Measurements from ENCODE around the gene GARRE1.

The GARRE1 gene

GRCh38 chr19:34226036-34226435 lies 28.3 kb upstream of the GARRE1 start:
- H3K9me2 ChIP-seq (replicated peaks; ENCODE audit: control insufficient read depth, low read length) = no peaks in the 10 kb centered on the region
- H3K79me2 ChIP-seq (ENCODE audit: control insufficient read depth, low read length) = peaks cover 26% of the 10 kb centered on the region
- no peaks in the 10 kb centered on the region for H3K4me1 ChIP-seq (ENCODE audit: control insufficient read depth, low read length)
- TF ChIP-seq EZH2phosphoT487 (IDR thresholded peaks at IDR 0.05; ENCODE audit: borderline replicate concordance, low read length) (no peak), CTCF (IDR thresholded peaks at IDR 0.05; ENCODE audit: low read depth, low read length, poor library complexity, severe bottlenecking) (no peak)
- H4K20me1 ChIP-seq (ENCODE audit: control insufficient read depth, insufficient read depth, low read depth, low read length) = peaks cover 3% of the 10 kb centered on the region; the same call in 1 of the 2 replicates
- peaks cover 97% of the 10 kb centered on the region for H3K36me3 ChIP-seq (ENCODE audit: control insufficient read depth, low read length)
- no peak overlapping the region for H3K4me2 ChIP-seq (ENCODE audit: low read length)
- peaks cover 4% of the 10 kb centered on the region for H3F3A ChIP-seq (ENCODE audit: control insufficient read depth, insufficient read depth)
- H3K4me3 ChIP-seq (ENCODE audit: low read length) = no peak overlapping the region
- H3K9me3 ChIP-seq (ENCODE audit: control insufficient read depth, insufficient read depth, low read length) = no peaks in the 10 kb centered on the region
- no peak overlapping the region for H3K27ac ChIP-seq (ENCODE audit: low read depth, low read length)
- no peaks in the 10 kb centered on the region for H3K27me3 ChIP-seq (ENCODE audit: control insufficient read depth, low read length)

DNA sequence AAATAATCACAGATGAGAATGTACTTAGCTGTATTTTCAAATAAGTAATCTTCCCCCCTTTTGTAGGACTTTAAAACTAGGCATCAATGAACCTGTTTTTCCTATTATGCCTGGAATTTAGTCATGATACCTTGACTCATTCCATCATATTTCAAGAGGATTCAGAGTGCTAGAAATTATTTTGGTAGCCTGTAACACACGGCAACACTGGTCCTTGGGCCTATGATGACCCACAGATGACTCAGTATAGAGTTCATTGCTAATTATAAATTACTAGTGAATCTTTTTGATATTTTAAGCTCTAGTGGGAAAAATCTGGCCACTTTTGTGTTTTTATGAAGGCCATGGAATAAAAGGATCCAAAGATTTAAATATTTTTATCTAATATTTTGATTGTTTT lies 26.0 kb upstream of the GARRE1 start:
- H3K9me2 ChIP-seq (replicated peaks; ENCODE audit: control insufficient read depth, low read length) = no peaks in the 10 kb centered on the region
- peaks cover 5% of the 10 kb centered on the region; the same call in 1 of the 2 replicates for H4K20me1 ChIP-seq (ENCODE audit: control insufficient read depth, insufficient read depth, low read depth, low read length)
- H3K4me1 ChIP-seq (ENCODE audit: control insufficient read depth, low read length) = no peaks in the 10 kb centered on the region
- TF ChIP-seq EZH2phosphoT487 (IDR thresholded peaks at IDR 0.05; ENCODE audit: borderline replicate concordance, low read length) = no peak
- TF ChIP-seq CTCF (IDR thresholded peaks at IDR 0.05; ENCODE audit: low read depth, low read length, poor library complexity, severe bottlenecking) = no peak
- H3K27ac ChIP-seq (ENCODE audit: low read depth, low read length) = no peak overlapping the region
- no peak overlapping the region for H3K4me3 ChIP-seq (ENCODE audit: low read length)
- H3K4me2 ChIP-seq (ENCODE audit: low read length) = no peak overlapping the region
- peaks cover 76% of the 10 kb centered on the region for H3K36me3 ChIP-seq (ENCODE audit: control insufficient read depth, low read length)
- H3K79me2 ChIP-seq (ENCODE audit: control insufficient read depth, low read length) = peaks cover 8% of the 10 kb centered on the region
- no peaks in the 10 kb centered on the region for H3K9me3 ChIP-seq (ENCODE audit: control insufficient read depth, insufficient read depth, low read length)
- H3F3A ChIP-seq (ENCODE audit: control insufficient read depth, insufficient read depth) = peaks cover 9% of the 10 kb centered on the region
- no peaks in the 10 kb centered on the region for H3K27me3 ChIP-seq (ENCODE audit: control insufficient read depth, low read length)

- Histone ChIP-seq H3K27me3 (ENCODE audit: control insufficient read depth, low read length) (no peaks in the 10 kb centered on the region), H3K79me2 (ENCODE audit: control insufficient read depth, low read length) (peaks cover 4% of the 10 kb centered on the region; the same call in 1 of the 2 replicates), H3K27ac (ENCODE audit: low read depth, low read length) (no peak overlapping the region), H3K4me3 (ENCODE audit: low read length) (no peak overlapping the region), H3F3A (ENCODE audit: control insufficient read depth, insufficient read depth) (peaks cover 9% of the 10 kb centered on the region), H3K9me2 (replicated peaks; ENCODE audit: control insufficient read depth, low read length) (no peaks in the 10 kb centered on the region), H4K20me1 (ENCODE audit: control insufficient read depth, insufficient read depth, low read depth, low read length) (peaks cover 5% of the 10 kb centered on the region; the same call in 1 of the 2 replicates), H3K4me2 (ENCODE audit: low read length) (no peak overlapping the region), H3K9me3 (ENCODE audit: control insufficient read depth, insufficient read depth, low read length) (no peaks in the 10 kb centered on the region), H3K4me1 (ENCODE audit: control insufficient read depth, low read length) (no peaks in the 10 kb centered on the region), H3K36me3 (ENCODE audit: control insufficient read depth, low read length) (peaks cover 72% of the 10 kb centered on the region)
- TF ChIP-seq CTCF (IDR thresholded peaks at IDR 0.05; ENCODE audit: low read depth, low read length, poor library complexity, severe bottlenecking) = no peak
- TF ChIP-seq EZH2phosphoT487 (IDR thresholded peaks at IDR 0.05; ENCODE audit: borderline replicate concordance, low read length) = no peak
These were observed 25.6 kb upstream of the GARRE1 start for GRCh38 chr19:34228762-34229161.

Data from DOHH2 (cell line).